Fibroblast of lung (primary cell): Measurements from ENCODE around the gene DSP.

ENCODE experiments used
- EZH2 ChIP-seq: IDR thresholded peaks from 2 replicates; pipeline ENCODE4 v1.5.1; 2012; ENCODE audit warnings: low read length, control low read depth, mild to moderate bottlenecking; ENCODE audit errors: missing control alignments
- TF ChIP-seq, protein P1 (sequence below), 2 donors: IDR thresholded peaks in 1 of 2; conservative IDR thresholded peaks in 1 of 2; 1 replicate in 1 of 2; 2 replicates in 1 of 2; pipeline ENCODE4 v1.5.1; 2011 to 2012; ENCODE audit warnings: low read length in 2 of 2, control low read depth in 1 of 2, inconsistent platforms in 1 of 2, low read depth in 1 of 2, mild to moderate bottlenecking in 1 of 2

DNA sequence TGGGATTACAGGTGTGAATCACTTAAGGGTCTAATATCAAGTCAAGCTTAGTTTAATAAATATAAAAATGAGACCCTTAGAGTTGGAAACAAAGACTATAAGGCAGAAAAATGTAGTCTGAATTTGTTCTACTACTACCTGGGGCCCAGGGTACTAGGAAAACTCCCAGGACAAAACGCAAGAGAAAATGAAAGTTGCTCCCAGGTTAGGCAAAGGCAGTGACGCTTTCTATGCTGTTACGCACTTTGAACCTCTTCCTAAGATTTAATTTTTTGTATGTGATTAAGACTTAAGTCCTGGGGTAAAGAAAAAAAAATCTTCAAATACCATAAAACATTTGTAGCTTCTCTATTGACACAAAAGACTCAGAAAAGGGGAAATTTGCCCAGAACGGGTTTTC, 17.3 kb downstream of the DSP start:
- TF ChIP-seq, protein P1, sequence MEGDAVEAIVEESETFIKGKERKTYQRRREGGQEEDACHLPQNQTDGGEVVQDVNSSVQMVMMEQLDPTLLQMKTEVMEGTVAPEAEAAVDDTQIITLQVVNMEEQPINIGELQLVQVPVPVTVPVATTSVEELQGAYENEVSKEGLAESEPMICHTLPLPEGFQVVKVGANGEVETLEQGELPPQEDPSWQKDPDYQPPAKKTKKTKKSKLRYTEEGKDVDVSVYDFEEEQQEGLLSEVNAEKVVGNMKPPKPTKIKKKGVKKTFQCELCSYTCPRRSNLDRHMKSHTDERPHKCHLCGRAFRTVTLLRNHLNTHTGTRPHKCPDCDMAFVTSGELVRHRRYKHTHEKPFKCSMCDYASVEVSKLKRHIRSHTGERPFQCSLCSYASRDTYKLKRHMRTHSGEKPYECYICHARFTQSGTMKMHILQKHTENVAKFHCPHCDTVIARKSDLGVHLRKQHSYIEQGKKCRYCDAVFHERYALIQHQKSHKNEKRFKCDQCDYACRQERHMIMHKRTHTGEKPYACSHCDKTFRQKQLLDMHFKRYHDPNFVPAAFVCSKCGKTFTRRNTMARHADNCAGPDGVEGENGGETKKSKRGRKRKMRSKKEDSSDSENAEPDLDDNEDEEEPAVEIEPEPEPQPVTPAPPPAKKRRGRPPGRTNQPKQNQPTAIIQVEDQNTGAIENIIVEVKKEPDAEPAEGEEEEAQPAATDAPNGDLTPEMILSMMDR (conservative IDR thresholded peaks at IDR 0.05 in 1 of 2, IDR thresholded peaks at IDR 0.05 in 1 of 2; ENCODE audit: low read depth in 1 of 2, low read length in 2 of 2) = no peak
- TF ChIP-seq EZH2 = no peak
